ENCODE data around the gene ALOXE3. TPM values are rescaled to one million over a fixed set of nuclear protein-coding genes. Genes with fewer than 3 reads are reported as not detected.
A peak's percentile ranks its signal among the peaks of the same experiment; 100 is the strongest.

Gene ALOXE3
- total and polyA plus RNA-seq, 2 of the 8 experiments (the other 6 are each of a cell fraction or from before 2014, with no cell fraction given), result 0.26 TPM; not detected in 1

DNA sequence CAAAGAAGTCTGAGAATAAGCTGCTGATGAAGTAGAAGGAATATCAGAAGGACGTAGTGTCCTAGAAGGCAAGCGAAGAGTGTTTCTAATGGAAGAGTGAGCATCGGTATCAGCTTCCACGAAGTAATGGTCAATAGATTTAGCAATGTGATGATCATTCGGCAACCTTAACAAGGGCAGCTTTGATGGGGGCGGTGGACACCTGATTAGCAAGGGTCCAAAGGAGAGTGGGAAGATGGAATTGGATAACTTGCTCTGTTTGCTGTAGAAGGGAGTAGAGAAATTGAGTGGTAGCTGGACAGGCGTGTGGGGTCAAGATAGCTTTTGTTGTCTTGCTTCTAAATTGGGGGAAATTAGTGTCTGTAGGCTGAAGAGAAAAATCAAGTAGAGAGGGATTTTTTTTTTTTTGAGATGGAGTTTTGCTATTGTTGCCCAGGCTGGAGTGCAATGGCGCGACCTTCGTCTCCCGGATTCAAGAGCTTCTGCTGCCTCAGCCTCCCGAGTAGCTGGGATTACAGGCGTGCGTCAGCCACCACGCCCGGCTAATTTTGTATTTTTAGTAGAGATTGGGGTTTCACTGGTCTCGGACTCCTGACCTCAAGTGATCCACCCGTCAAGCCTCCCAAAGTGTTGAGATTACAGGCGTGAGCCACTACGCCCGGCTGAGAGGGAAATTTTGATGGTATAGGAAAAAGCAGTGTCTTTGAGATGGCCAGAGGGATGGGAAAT lies 19.5 kb upstream of the ALOXE3 start:
- no peak overlapping the region for H3K23ac ChIP-seq (ENCODE audit: insufficient read length)
- H3K27me3 ChIP-seq (replicated peaks in 1 of 4; ENCODE audit: control insufficient read depth in 3 of 4, extremely low read depth in 1 of 4, insufficient read depth in 3 of 4, low read length in 3 of 4), result peaks cover 0 to 7% (median 2%) of the 10 kb centered on the region in 4 experiments; a peak in 4 of 7 replicates
- peak overlapping the region; percentile 86 to 98 (median 92) for H3K4me3 ChIP-seq (ENCODE audit: extremely low read depth in 1 of 4, insufficient read depth in 2 of 4, low read depth in 3 of 4, low read length in 4 of 4)
- peak overlapping the region; percentile 99 for H2AFZ ChIP-seq (ENCODE audit: low read length)
- H2BK12ac ChIP-seq (ENCODE audit: low read depth, low read length), result 0 out of 2 replicates have a peak overlapping the region, but pooled peaks have one; percentile 87
- peak overlapping the region; percentile 91 for H2AK5ac ChIP-seq (ENCODE audit: low read depth, low read length)
- H3K9ac ChIP-seq (replicated peaks in 1 of 4; ENCODE audit: extremely low read depth in 1 of 4, low read depth in 3 of 4, low read length in 3 of 4), result peak overlapping the region; percentile 29 to 70 (median 42); a peak in 4 of 7 replicates
- ChIA-PET POLR2A (ENCODE audit: partially characterized antibody) (interaction anchor here (0.9 to 10.3 kb wide), 12 partner anchors 9 to 113 kb away, joined by 3 to 76 read pairs (median 8); partner anchors contain the start of genes AURKB, CTC1, PER1 and VAMP2), CTCF (ENCODE audit: partially characterized antibody) (interaction anchor here (0.7 to 14.1 kb wide), 27 partner anchors 10 to 226 kb away, joined by 3 to 133 read pairs (median 3); partner anchors contain the start of genes ALOXE3, HES7, TMEM107 and VAMP2)
- no peak overlapping the region for H3K4ac ChIP-seq (replicated peaks; ENCODE audit: insufficient read length, low read depth, low read length)
- peaks cover 9% of the 10 kb centered on the region for H3K23me2 ChIP-seq (ENCODE audit: low read depth, low read length)
- no peak overlapping the region for H4K91ac ChIP-seq (replicated peaks; ENCODE audit: insufficient read length, low read length)
- H3K4me1 ChIP-seq (replicated peaks in 1 of 4; ENCODE audit: control insufficient read depth in 3 of 4, insufficient read depth in 4 of 4, low read length in 3 of 4), result peaks cover 0 to 15% (median 10%) of the 10 kb centered on the region in 4 experiments; a peak in 6 of 7 replicates
- H2BK20ac ChIP-seq (ENCODE audit: low read length), result no peak overlapping the region
- peak overlapping the region; percentile 75; the same call in 1 of the 2 replicates for H2BK15ac ChIP-seq (ENCODE audit: low read length)
- H3K36me3 ChIP-seq (ENCODE audit: control insufficient read depth in 2 of 4, insufficient read depth in 4 of 4, low read length in 3 of 4), result peaks cover 3 to 16% (median 6%) of the 10 kb centered on the region in 4 experiments
- H3K4me2 ChIP-seq (ENCODE audit: insufficient read depth in 1 of 2, low read depth in 2 of 2, low read length in 2 of 2), result peak overlapping the region; percentile 85 to 99
- H3K9me3 ChIP-seq (ENCODE audit: insufficient read depth in 2 of 2, low read depth in 1 of 2, low read length in 1 of 2), result no peaks in the 10 kb centered on the region
- H3K27ac ChIP-seq (ENCODE audit: low read depth, low read length), result no peak overlapping the region
- H2BK120ac ChIP-seq (replicated peaks; ENCODE audit: low read depth, low read length), result no peak overlapping the region
- no peaks in the 10 kb centered on the region for H3K79me1 ChIP-seq (ENCODE audit: low read depth, low read length)
- no peak overlapping the region for H4K8ac ChIP-seq (ENCODE audit: extremely low read depth, insufficient read depth, low read length)
- WGBS, 2 experiments (ENCODE audit: extremely low coverage in 1 of 2, insufficient coverage in 1 of 2, insufficient read length in 1 of 2, insufficient replicate concordance in 2 of 2, low coverage in 1 of 2, low lambda C conversion rate in 2 of 2, missing lambda C conversion rate in 1 of 2), result 23% methylated on average over 21 of the region's 21 CpGs; no CpG with 5 or more reads in 1 of the 2 experiments
- peak overlapping the region; percentile 71; the same call in 1 of the 2 replicates for H3K18ac ChIP-seq (ENCODE audit: extremely low read depth, low read length)
- H4K20me1 ChIP-seq (replicated peaks in 1 of 2; ENCODE audit: control insufficient read depth in 1 of 2, insufficient read depth in 2 of 2, low read length in 2 of 2), result peaks cover 0 to 4% of the 10 kb centered on the region in 2 experiments
- H3K79me2 ChIP-seq (ENCODE audit: control insufficient read depth in 1 of 2, insufficient read depth in 2 of 2, low read length in 2 of 2), result no peaks in the 10 kb centered on the region
- H3K14ac ChIP-seq (ENCODE audit: insufficient read length), result no peak overlapping the region
- H3K56ac ChIP-seq (replicated peaks; ENCODE audit: insufficient read length, low read depth, low read length), result no peak overlapping the region
- DNase-seq (ENCODE audit: low read depth in 1 of 2, low spot score in 2 of 2) (no peak), FAIRE-seq (no peak)
- H4K5ac ChIP-seq (ENCODE audit: insufficient read length, low read depth, low read length), result no peak overlapping the region
- H2BK5ac ChIP-seq (ENCODE audit: low read depth, low read length), result no peak overlapping the region
- TF ChIP-seq YY1 (IDR thresholded peaks at IDR 0.05; ENCODE audit: low read depth, low read length) (0 out of 2 replicates have a peak, but pooled peaks have one; percentile 31), NRF1 (IDR thresholded peaks at IDR 0.05; ENCODE audit: low read depth, low read length) (no peak), SIX5 (IDR thresholded peaks at IDR 0.05; ENCODE audit: low read depth, low read length) (no peak), USF2 (IDR thresholded peaks at IDR 0.05; ENCODE audit: low read length) (no peak), POLR2A (IDR thresholded peaks at IDR 0.05; ENCODE audit: control extremely low read depth in 1 of 2, low read depth in 2 of 2, low read length in 2 of 2) (no peak), KDM1A (IDR thresholded peaks at IDR 0.05; ENCODE audit: borderline replicate concordance, low read length) (no peak), CREB1 (IDR thresholded peaks at IDR 0.05) (no peak), CBX8 (IDR thresholded peaks at IDR 0.05; ENCODE audit: borderline replicate concordance, low read depth, low read length) (no peak)

All from H1 (cell line).